Measurements from ENCODE around the gene NOP10. TPM values are rescaled to one million over a fixed set of nuclear protein-coding genes. Genes with fewer than 3 reads are reported as not detected.
"Not testable (repeated sequence)": the region's sequence is repeated elsewhere in the genome, so short reads cannot be mapped to it uniquely, and the experiment has no call there.

Gene NOP10
- 100 to 1,000 TPM; 165 to 422 (median 337) TPM for polyA plus RNA-seq
- long read RNA-seq, donor 1, result 0 reads
- long read RNA-seq, donor 2, transcript NOP10-201 (2 exons, 554 nt), result major isoform, 102 of 102 reads
- long read RNA-seq, donor 2, partial matches to known transcripts, result 0 of 102 reads
- long read RNA-seq, donor 2, other reads (novel, unspliced or antisense), result 0 of 102 reads
- long read RNA-seq, donor 3, transcript NOP10-201 (2 exons, 554 nt), result major isoform, 89 of 105 reads
- long read RNA-seq, donor 3, partial matches to known transcripts, result 16 of 105 reads
- long read RNA-seq, donor 3, other reads (novel, unspliced or antisense), result 0 of 105 reads
- long read RNA-seq, donor 4, transcript NOP10-201 (2 exons, 554 nt), result major isoform, 7 of 7 reads
- long read RNA-seq, donor 4, partial matches to known transcripts, result 0 of 7 reads
- long read RNA-seq, donor 4, other reads (novel, unspliced or antisense), result 0 of 7 reads
- long read RNA-seq, donor 5, transcript NOP10-201 (2 exons, 554 nt), result major isoform, 53 of 53 reads
- long read RNA-seq, donor 5, partial matches to known transcripts, result 0 of 53 reads
- long read RNA-seq, donor 5, other reads (novel, unspliced or antisense), result 0 of 53 reads
- long read RNA-seq, donor 6, transcript NOP10-201 (2 exons, 554 nt), result major isoform, 114 of 114 reads
- long read RNA-seq, donor 6, partial matches to known transcripts, result 0 of 114 reads
- long read RNA-seq, donor 6, other reads (novel, unspliced or antisense), result 0 of 114 reads
- long read RNA-seq, donor 7, result 0 reads
- long read RNA-seq, donor 8, transcript NOP10-201 (2 exons, 554 nt), result major isoform, 16 of 16 reads
- long read RNA-seq, donor 8, partial matches to known transcripts, result 0 of 16 reads
- long read RNA-seq, donor 8, other reads (novel, unspliced or antisense), result 0 of 16 reads
- long read RNA-seq, donor 9, transcript NOP10-201 (2 exons, 554 nt), result major isoform, 21 of 27 reads
- long read RNA-seq, donor 9, partial matches to known transcripts, result 6 of 27 reads
- long read RNA-seq, donor 9, other reads (novel, unspliced or antisense), result 0 of 27 reads
- long read RNA-seq, donor 10, transcript NOP10-201 (2 exons, 554 nt), result major isoform, 143 of 157 reads
- long read RNA-seq, donor 10, partial matches to known transcripts, result 14 of 157 reads
- long read RNA-seq, donor 10, other reads (novel, unspliced or antisense), result 0 of 157 reads

- DNase-seq (peak; percentile 92 to 96), FAIRE-seq (no peak)
- H3K27me3 ChIP-seq (ENCODE audit: control insufficient read depth in 3 of 3, insufficient read depth in 3 of 3, low read length in 3 of 3), result no peaks in the 10 kb centered on the region
- peaks cover 0 to 11% (median 0%) of the 10 kb centered on the region in 3 donors for H3K36me3 ChIP-seq (ENCODE audit: control insufficient read depth in 3 of 3, insufficient read depth in 2 of 3, low read depth in 1 of 3, low read length in 3 of 3)
- no peaks in the 10 kb centered on the region for H3K9me3 ChIP-seq (ENCODE audit: control insufficient read depth in 2 of 2, insufficient read depth in 1 of 2, low read depth in 1 of 2, low read length in 1 of 2)
- WGBS, 3 donors, result 1 to 2% (median 2%) methylated on average over 38 of the region's 38 CpGs
- H3K4me1 ChIP-seq (ENCODE audit: control insufficient read depth in 3 of 3, insufficient read depth in 2 of 3, low read depth in 1 of 3, low read length in 2 of 3), result peaks cover 0 to 5% (median 5%) of the 10 kb centered on the region in 3 donors
- H3K4me3 ChIP-seq (ENCODE audit: low read depth in 1 of 3, low read length in 3 of 3), result peak within 1 kb of the TSS; percentile 55 to 99 (median 61)
- H3K27ac ChIP-seq (ENCODE audit: low read depth in 1 of 3, low read length in 2 of 3), result peak within 1 kb of the TSS; percentile 89 to 99 (median 97)
Observed at GRCh38 chr15:34342737-34343575, at the start of gene NOP10, which contains the start of gene NUTM1. NOP10 (minus strand) TSS chr15:34343136; CDS start chr15:34343073, 63 bp downstream. NUTM1 (plus strand) TSS chr15:34343315; CDS start chr15:34343697, 382 bp downstream.

- not testable (repeated sequence) for H3K27ac ChIP-seq (ENCODE audit: low read depth in 1 of 3, low read length in 2 of 3); H3K27me3 ChIP-seq (ENCODE audit: control insufficient read depth in 3 of 3, insufficient read depth in 3 of 3, low read length in 3 of 3); H3K4me3 ChIP-seq (ENCODE audit: low read depth in 1 of 3, low read length in 3 of 3); H3K4me1 ChIP-seq (ENCODE audit: control insufficient read depth in 3 of 3, insufficient read depth in 2 of 3, low read depth in 1 of 3, low read length in 2 of 3); DNase-seq; H3K9me3 ChIP-seq (ENCODE audit: control insufficient read depth in 2 of 2, insufficient read depth in 1 of 2, low read depth in 1 of 2, low read length in 1 of 2); FAIRE-seq; H3K36me3 ChIP-seq (ENCODE audit: control insufficient read depth in 3 of 3, insufficient read depth in 2 of 3, low read depth in 1 of 3, low read length in 3 of 3)
- WGBS, 3 donors, result no CpG with 5 or more reads among the region's 16 CpGs
Observed at GRCh38 chr15:34389594-34390086, 46.7 kb upstream of the NOP10 start.

- not testable (repeated sequence) for H3K9me3 ChIP-seq (ENCODE audit: control insufficient read depth in 2 of 2, insufficient read depth in 1 of 2, low read depth in 1 of 2, low read length in 1 of 2); FAIRE-seq; H3K27ac ChIP-seq (ENCODE audit: low read depth in 1 of 3, low read length in 2 of 3); DNase-seq; H3K27me3 ChIP-seq (ENCODE audit: control insufficient read depth in 3 of 3, insufficient read depth in 3 of 3, low read length in 3 of 3); H3K4me3 ChIP-seq (ENCODE audit: low read depth in 1 of 3, low read length in 3 of 3); H3K4me1 ChIP-seq (ENCODE audit: control insufficient read depth in 3 of 3, insufficient read depth in 2 of 3, low read depth in 1 of 3, low read length in 2 of 3); H3K36me3 ChIP-seq (ENCODE audit: control insufficient read depth in 3 of 3, insufficient read depth in 2 of 3, low read depth in 1 of 3, low read length in 3 of 3)
- WGBS, 3 donors, result no CpG with 5 or more reads among the region's 19 CpGs
Observed at GRCh38 chr15:34381829-34382521, 39.0 kb upstream of the NOP10 start.

GRCh38 chr15:34380491-34380890 lies 37.6 kb upstream of the NOP10 start:
- not testable (repeated sequence) for H3K27ac ChIP-seq (ENCODE audit: low read depth in 1 of 3, low read length in 2 of 3); DNase-seq; H3K9me3 ChIP-seq (ENCODE audit: control insufficient read depth in 2 of 2, insufficient read depth in 1 of 2, low read depth in 1 of 2, low read length in 1 of 2); H3K4me3 ChIP-seq (ENCODE audit: low read depth in 1 of 3, low read length in 3 of 3); H3K4me1 ChIP-seq (ENCODE audit: control insufficient read depth in 3 of 3, insufficient read depth in 2 of 3, low read depth in 1 of 3, low read length in 2 of 3); FAIRE-seq; H3K27me3 ChIP-seq (ENCODE audit: control insufficient read depth in 3 of 3, insufficient read depth in 3 of 3, low read length in 3 of 3); H3K36me3 ChIP-seq (ENCODE audit: control insufficient read depth in 3 of 3, insufficient read depth in 2 of 3, low read depth in 1 of 3, low read length in 3 of 3)
- 76 to 94% (median 92%) methylated on average over 4 of the region's 4 CpGs for WGBS, 3 donors

GRCh38 chr15:34376856-34377255 lies 33.9 kb upstream of the NOP10 start:
- no peak for DNase-seq
- WGBS, 3 donors, result 97 to 98% (median 98%) methylated on average over 2 of the region's 2 CpGs
- Histone ChIP-seq H3K27ac (ENCODE audit: low read depth in 1 of 3, low read length in 2 of 3) (no peak overlapping the region), H3K27me3 (ENCODE audit: control insufficient read depth in 3 of 3, insufficient read depth in 3 of 3, low read length in 3 of 3) (no peaks in the 10 kb centered on the region), H3K9me3 (ENCODE audit: control insufficient read depth in 2 of 2, insufficient read depth in 1 of 2, low read depth in 1 of 2, low read length in 1 of 2) (no peaks in the 10 kb centered on the region), H3K4me1 (ENCODE audit: control insufficient read depth in 3 of 3, insufficient read depth in 2 of 3, low read depth in 1 of 3, low read length in 2 of 3) (no peaks in the 10 kb centered on the region), H3K4me3 (ENCODE audit: low read depth in 1 of 3, low read length in 3 of 3) (no peak overlapping the region), H3K36me3 (ENCODE audit: control insufficient read depth in 3 of 3, insufficient read depth in 2 of 3, low read depth in 1 of 3, low read length in 3 of 3) (no peaks in the 10 kb centered on the region)
- FAIRE-seq, result no peak

GRCh38 chr15:34375541-34375940 lies 32.6 kb upstream of the NOP10 start:
- H3K36me3 ChIP-seq (ENCODE audit: control insufficient read depth in 3 of 3, insufficient read depth in 2 of 3, low read depth in 1 of 3, low read length in 3 of 3); FAIRE-seq; H3K4me1 ChIP-seq (ENCODE audit: control insufficient read depth in 3 of 3, insufficient read depth in 2 of 3, low read depth in 1 of 3, low read length in 2 of 3); DNase-seq; H3K27me3 ChIP-seq (ENCODE audit: control insufficient read depth in 3 of 3, insufficient read depth in 3 of 3, low read length in 3 of 3); H3K27ac ChIP-seq (ENCODE audit: low read depth in 1 of 3, low read length in 2 of 3); H3K9me3 ChIP-seq (ENCODE audit: control insufficient read depth in 2 of 2, insufficient read depth in 1 of 2, low read depth in 1 of 2, low read length in 1 of 2); H3K4me3 ChIP-seq (ENCODE audit: low read depth in 1 of 3, low read length in 3 of 3): not testable (repeated sequence)
- 89 to 98% (median 92%) methylated on average over 2 of the region's 2 CpGs for WGBS, 3 donors

- WGBS, 3 donors, result 52 to 96% (median 64%) methylated on average over 2 of the region's 2 CpGs
- H3K4me1 ChIP-seq (ENCODE audit: control insufficient read depth in 3 of 3, insufficient read depth in 2 of 3, low read depth in 1 of 3, low read length in 2 of 3), result no peaks in the 10 kb centered on the region
- no peaks in the 10 kb centered on the region for H3K9me3 ChIP-seq (ENCODE audit: control insufficient read depth in 2 of 2, insufficient read depth in 1 of 2, low read depth in 1 of 2, low read length in 1 of 2)
- H3K36me3 ChIP-seq (ENCODE audit: control insufficient read depth in 3 of 3, insufficient read depth in 2 of 3, low read depth in 1 of 3, low read length in 3 of 3), result no peaks in the 10 kb centered on the region
- FAIRE-seq (no peak), DNase-seq (no peak)
- no peaks in the 10 kb centered on the region for H3K27me3 ChIP-seq (ENCODE audit: control insufficient read depth in 3 of 3, insufficient read depth in 3 of 3, low read length in 3 of 3)
- no peak overlapping the region for H3K4me3 ChIP-seq (ENCODE audit: low read depth in 1 of 3, low read length in 3 of 3)
- no peak overlapping the region for H3K27ac ChIP-seq (ENCODE audit: low read depth in 1 of 3, low read length in 2 of 3)
Observed at GRCh38 chr15:34374816-34375215, 31.9 kb upstream of the NOP10 start.

All from small intestine (tissue), 16 donors.